Activated T-cell treated with anti-CD3 and anti-CD28 coated beads for 1 hour (primary cell): Measurements from ENCODE around the gene ITPK1.

Experiments
- DNase-seq: peaks from one replicate; pipeline ENCODE4 v3.0.0-alpha.2; 2020; ENCODE audit warnings: low read depth

Gene ITPK1

DNA sequence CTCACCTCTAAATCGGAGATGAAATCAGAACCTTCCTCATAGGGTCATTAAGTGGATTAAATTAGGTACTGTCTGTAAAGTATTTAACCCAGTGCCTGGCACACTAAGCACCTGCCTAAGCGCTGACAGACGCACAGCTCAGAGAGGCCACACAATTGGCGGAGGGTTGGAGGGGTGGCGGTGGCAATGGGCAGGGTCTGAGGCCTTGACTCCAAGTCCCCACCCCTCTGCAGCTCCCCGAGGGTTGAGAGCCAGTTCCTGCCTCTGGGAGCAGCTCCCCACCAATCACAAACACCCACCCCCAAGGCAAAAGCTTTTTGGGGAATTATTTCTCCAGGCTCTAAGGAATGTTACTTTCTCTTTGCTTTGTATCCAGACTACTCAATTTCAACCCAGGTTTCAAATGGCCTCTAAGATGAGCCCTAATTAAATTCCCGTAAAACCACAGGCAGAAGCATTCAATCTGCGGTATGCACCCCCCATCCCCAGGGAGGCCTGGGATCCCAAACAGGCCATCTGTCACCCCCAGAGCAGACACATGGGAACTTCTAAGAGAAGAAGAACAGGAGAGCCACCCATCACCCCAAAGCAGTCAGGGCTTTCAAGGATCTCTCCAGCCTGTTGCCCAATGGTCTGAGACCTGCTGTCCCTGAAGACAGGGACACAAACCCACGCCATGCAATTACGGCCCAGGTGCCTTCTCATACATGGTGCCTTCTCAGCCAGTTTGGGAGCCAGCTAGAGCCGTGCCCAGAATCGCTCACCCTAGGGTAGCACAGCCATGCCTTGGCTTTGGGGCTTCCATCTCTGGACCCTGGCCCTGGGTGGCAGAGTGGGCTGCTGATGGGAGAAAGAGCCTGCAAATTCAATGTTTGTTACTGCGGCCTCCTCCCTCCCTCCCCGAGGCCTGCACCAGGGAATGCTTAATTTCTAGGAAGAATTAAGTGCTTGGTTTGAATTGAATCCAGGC is 126.7 kb downstream of the ITPK1 start:
- no peak for DNase-seq

- no peak for DNase-seq
Observed at GRCh38 chr14:92987713-92988510, 127.8 kb downstream of the ITPK1 start.

DNA sequence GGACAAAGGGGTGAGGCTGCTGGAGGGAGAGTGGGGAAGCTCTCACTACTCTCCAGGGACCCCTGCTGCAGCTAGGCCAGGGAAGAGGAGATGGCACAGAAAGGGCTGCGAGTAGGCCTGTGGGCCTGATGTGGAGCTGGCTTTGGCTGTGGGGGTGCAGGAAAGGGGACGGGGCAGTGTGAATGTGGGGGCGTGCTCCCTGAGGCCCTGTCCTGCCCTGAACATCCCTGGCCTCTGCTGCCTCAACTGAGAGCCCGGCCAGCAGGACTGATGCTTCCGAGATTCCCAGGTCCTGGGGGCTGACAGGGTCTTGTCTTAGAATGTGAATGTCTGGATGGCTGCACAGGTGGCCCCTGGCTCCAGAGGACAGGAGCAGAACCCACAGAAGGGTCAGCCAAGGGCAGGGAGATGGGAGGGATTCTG is 128.6 kb downstream of the ITPK1 start:
- DNase-seq, result no peak

GRCh38 chr14:92986254-92987147 is 129.2 kb downstream of the ITPK1 start:
- DNase-seq, result no peak

DNA sequence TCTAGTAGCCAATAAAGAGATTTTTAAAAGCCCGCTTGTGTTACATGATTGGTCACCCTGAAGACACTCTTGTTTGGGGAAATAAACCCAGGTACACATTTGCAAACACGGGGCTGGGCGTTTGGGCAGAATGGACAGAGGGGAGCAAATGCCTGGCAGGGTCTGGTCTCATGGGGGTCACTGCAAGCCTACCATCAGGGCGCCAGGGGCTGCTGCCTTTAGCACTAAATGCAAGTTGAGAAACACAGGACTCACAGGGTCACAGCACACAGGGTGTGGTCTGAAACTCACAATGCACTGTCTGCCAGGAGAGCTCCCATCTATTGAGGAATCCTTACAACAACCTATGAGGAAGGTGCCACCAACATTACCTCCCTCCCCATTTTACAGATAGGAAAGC is 130.2 kb downstream of the ITPK1 start:
- no peak for DNase-seq

DNA sequence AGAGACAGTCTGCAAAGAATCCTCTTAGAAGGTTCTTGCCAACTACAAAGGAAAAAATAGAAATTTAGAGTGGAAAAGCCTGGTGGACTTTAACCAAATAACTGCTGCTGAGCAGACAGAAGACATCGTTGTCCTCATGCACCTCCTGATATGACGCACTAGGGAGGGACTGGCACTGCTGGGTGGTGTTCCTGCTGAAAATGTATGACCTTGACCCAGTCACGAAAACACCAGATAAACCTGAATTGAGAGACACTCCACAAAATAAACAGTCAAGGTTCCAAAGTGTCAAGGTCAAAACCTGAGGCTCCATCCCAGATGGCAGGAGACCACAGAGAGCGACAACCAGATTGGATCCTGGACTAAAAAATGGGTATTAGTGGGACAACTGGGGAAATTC is 130.8 kb downstream of the ITPK1 start:
- DNase-seq, result no peak

- DNase-seq, result no peak
Observed at GRCh38 chr14:92984082-92984788, 131.5 kb downstream of the ITPK1 start.

DNA sequence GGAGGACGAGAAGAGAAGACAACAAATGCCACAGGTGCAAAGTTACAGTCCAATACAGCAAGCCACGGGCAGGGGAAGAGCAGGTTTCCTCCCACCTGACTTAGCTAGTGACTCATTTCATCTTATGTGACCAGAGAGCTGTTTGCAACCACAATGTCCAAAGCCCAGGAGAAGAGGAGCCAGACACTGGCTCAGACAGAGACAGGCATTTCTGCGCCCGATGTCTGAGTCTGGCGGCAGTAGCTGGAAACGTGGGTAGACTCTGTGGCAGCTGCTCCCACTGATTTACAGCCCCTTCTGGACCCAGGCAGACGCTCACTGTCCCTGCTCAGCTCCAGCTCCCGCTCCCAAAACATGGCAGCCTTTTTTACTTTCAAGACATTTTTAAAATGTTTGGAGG is 132.8 kb downstream of the ITPK1 start:
- DNase-seq, result no peak

GRCh38 chr14:92981726-92982125 is 134.0 kb downstream of the ITPK1 start:
- no peak for DNase-seq

DNA sequence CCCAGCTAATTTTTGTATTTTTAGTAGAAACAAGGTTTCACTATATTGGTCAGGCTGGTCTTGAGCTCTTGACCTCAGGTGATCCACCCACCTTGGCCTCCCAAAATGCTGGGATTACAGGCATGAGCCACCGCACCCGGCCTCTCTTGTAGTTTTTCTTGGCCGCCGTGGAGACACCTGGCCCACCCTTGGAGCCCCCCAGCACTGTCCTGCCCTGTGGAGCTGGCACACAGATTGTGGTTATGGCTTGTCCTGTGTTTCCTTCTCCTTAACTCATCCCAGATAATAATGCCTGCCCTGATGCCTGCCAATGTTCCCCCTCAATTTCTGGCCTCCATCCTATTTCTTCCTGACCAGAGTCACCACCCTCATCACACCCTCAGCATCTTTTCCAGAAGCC is 134.9 kb downstream of the ITPK1 start:
- no peak for DNase-seq

DNA sequence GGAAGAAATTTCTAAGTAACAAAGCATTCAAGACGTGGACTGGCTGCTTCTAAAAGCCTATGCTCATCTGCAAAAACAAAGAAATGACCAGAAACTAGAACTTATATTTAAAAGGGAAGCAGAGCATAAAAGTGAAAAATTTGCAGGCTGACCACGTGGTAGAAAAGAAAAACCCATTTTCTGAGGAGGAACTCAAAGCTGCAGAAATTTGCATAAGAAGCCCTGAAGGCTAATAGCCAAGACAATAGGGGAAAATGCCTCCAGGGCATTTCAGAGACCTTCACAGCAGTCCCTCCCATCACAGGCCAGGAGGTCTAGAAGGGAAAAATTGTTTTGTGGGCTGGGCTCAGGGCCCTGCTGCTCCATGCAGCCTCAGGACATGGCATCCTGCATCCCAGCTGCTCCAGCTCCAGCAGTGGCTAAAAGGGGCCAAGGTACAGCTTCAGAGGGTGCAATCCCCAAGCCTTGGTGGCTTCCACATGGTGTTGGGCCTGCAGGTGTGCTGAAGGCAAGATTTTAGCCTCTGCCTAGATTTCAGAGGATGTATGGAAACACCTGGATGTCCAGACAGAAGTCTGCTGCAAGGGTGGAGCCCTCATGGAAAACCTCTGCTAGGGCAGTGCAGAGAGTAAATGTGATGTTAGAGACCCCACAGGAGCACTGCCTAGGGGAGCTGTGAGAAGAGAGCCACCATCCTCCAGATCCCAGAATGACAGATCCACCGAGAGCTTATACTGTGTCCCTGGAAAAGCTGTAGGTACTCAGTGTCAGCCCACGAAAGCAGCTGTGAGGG is 137.3 kb downstream of the ITPK1 start:
- DNase-seq, result no peak

- DNase-seq, result no peak
Observed at GRCh38 chr14:92976268-92976667, 139.5 kb downstream of the ITPK1 start.

DNA sequence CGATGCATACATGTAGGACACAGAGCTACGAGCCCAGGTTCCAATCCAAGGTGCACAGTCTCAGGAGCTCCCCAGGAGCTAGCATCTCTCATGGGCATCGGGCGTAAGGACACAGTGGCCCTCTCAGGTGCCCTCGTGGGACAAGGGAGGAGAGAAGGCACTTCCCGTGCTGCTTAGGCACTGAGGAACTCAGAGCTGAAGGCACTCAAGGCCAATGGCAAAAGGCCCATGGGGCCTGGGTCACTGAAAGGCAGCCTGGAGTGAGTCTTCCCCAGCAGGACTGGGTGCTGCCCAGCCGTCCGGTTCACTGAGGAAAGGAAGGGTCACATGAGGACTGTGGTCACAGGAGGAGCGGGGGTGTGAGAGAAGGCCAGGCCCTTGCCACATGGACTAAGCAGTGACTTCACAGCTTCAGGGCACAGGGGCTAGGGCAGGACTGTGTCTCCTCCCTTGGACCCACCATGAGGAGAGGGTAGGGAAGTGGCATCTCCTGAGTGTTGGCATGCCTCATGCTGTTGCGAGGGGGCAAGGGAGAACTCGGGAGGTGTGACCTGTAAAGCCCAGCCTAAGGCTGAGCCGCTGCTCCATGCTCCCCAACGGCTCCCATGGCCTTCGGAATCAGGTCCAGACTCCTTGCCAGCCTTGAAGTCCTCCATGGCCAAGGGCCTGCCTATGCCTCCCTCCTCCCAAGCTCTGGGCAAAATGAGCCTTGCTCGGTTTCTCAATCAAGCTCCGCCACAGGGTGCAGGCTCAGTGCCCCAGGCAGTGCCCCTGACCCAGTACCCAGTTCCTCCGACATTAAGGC is 141.0 kb downstream of the ITPK1 start:
- DNase-seq, result no peak

- no peak for DNase-seq
Observed at GRCh38 chr14:92973798-92974372, 141.8 kb downstream of the ITPK1 start.

- DNase-seq, result no peak
Observed at GRCh38 chr14:92973261-92973797, 142.4 kb downstream of the ITPK1 start.

- DNase-seq, result no peak
Observed at GRCh38 chr14:92971601-92972180, 144.0 kb downstream of the ITPK1 start.

DNA sequence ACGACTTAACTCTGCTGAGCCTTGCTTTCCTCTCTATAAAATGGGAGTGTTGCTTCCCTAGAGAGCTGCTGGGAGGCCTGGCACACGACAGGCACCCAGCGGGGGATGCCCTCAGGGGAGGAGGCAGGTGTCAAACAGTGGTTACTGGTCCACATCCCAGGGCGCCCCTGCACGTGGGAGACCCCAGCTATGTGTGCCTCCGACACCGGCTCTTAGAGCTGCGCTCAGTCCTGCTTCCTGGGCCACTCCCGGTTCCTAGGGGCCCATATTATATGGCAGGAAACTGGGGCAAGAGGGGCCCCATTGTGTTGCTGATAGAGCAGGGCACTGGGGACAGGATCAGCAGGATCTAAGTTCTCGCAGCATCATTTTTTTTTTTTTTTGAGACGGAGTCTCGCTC is 145.5 kb downstream of the ITPK1 start:
- no peak for DNase-seq

DNA sequence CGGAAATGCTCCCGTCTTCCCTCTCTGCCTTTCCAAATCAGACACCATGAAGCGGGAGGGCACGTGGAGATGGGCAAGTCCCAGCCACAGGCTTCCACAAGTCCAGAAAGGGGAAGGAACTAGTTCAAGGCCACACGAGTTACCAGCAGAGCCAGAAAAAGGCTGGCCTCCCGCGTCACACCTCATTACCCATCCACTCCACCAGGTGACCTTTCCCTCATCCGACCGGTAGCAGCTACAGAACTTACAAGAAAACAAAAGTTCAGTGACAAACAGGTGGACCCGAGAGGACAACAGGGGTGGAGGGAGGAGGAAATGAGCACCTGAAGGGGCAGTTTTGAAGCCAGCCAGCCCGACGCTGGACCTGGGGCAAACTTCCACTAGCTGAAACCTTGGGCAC is 145.9 kb downstream of the ITPK1 start:
- DNase-seq, result no peak

- DNase-seq, result no peak
Observed at GRCh38 chr14:92969430-92969829, 146.3 kb downstream of the ITPK1 start.
